C4-2B (cell line): ENCODE data around the gene ELN.

Experiments
- H3K27ac ChIP-seq: fragments of 450-650 bp; 2 replicates; pipeline ENCODE4 v1.5.1; 2017
- ZFX ChIP-seq: fragments of 450-650 bp; IDR thresholded peaks from 2 replicates; pipeline ENCODE4 v1.6.1; 2017
- TF ChIP-seq, protein P1 (sequence below): fragments of 450-650 bp; conservative IDR thresholded peaks from 2 replicates; pipeline ENCODE4 v1.5.1; 2017; ENCODE audit warnings: mild to moderate bottlenecking

ELN gene

DNA sequence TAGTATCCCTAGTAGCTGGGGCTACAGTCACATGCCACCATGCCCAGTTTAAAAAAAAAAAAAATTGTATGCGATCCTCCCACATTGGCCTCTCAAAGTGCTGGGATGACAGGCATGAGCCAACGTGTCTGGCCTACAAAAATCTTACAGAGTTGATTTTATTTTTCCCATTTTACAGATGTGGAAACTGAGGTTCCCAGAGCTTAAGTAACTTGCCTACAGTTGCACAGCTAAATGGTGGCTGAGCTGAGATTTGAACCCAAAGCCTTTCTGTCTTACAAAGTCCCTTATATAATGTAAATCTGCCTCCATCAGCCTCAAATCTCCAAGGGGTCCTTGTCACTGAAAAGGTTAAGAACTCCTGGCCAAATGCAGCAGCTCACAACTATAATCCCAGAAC is 31.1 kb downstream of the ELN start:
- TF ChIP-seq ZFX = no peak
- TF ChIP-seq, protein P1, sequence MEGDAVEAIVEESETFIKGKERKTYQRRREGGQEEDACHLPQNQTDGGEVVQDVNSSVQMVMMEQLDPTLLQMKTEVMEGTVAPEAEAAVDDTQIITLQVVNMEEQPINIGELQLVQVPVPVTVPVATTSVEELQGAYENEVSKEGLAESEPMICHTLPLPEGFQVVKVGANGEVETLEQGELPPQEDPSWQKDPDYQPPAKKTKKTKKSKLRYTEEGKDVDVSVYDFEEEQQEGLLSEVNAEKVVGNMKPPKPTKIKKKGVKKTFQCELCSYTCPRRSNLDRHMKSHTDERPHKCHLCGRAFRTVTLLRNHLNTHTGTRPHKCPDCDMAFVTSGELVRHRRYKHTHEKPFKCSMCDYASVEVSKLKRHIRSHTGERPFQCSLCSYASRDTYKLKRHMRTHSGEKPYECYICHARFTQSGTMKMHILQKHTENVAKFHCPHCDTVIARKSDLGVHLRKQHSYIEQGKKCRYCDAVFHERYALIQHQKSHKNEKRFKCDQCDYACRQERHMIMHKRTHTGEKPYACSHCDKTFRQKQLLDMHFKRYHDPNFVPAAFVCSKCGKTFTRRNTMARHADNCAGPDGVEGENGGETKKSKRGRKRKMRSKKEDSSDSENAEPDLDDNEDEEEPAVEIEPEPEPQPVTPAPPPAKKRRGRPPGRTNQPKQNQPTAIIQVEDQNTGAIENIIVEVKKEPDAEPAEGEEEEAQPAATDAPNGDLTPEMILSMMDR = no peak
- H3K27ac ChIP-seq = peak overlapping the region; percentile 54

DNA sequence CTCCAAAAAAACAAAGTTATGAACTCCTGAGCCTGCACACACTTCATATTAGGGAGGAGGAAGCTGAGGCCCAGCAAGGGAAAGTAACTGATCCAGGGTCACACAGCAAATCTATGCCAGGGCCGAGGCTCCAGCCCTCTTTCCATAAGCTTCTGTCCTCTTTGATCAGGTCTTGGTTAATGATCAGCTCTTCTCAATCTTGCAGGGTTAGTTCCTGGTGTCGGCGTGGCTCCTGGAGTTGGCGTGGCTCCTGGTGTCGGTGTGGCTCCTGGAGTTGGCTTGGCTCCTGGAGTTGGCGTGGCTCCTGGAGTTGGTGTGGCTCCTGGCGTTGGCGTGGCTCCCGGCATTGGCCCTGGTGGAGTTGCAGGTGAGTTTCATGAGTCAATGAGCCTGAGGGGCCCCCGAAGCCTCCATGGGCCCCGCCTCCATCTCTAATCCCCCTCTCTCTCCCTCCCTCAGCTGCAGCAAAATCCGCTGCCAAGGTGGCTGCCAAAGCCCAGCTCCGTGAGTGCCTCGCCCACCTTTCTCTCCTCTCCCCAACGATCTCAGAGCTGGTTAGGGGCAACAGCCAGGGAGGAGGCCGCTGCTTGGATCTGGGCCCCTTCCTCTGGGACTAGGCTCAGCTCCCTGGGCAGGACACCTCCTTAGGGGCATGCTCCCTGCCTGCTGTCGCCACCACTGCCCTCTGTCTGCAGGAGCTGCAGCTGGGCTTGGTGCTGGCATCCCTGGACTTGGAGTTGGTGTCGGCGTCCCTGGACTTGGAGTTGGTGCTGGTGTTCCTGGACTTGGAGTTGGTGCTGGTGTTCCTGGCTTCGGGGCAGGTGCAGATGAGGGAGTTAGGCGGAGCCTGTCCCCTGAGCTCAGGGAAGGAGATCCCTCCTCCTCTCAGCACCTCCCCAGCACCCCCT is 32.0 kb downstream of the ELN start:
- no peak for TF ChIP-seq ZFX
- TF ChIP-seq, protein P1 = no peak
- H3K27ac ChIP-seq = peak overlapping the region; percentile 54

DNA sequence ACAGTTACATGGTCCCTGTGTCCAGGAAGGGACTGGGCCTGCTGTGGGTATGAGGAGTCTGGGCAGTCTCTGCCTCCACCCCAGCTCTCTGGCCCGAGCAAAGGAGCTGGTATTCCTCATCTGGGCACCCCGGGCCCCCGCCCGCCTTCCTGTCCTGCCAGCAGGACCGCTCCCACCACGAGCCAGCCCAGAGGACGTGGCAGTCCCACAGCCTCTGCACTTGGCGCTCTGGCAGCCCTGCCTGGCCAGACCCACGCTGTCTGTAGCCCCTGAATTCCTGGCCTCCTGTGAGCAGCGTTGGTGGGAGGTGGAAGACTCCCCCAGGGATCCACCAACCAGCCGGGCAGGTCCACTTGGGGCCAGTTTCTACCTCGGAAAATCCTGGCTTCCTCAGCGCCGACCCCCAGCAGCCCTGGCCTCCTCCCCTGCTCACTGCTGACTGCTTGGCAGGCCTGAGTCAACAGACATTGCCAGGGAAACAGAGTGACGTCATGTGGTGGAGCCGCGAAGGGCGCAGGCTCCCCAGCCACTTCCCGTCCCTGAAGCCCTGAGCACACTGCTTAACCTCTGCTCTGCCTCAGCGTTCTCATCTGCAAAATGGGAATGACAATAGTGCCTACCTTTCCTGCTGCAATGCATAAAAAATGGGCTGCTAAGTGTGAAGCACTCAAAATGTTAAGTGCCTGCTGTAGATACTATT is 34.0 kb downstream of the ELN start:
- H3K27ac ChIP-seq = no peak overlapping the region; the same call in 1 of the 2 replicates
- no peak for TF ChIP-seq ZFX
- TF ChIP-seq, protein P1 = no peak

DNA sequence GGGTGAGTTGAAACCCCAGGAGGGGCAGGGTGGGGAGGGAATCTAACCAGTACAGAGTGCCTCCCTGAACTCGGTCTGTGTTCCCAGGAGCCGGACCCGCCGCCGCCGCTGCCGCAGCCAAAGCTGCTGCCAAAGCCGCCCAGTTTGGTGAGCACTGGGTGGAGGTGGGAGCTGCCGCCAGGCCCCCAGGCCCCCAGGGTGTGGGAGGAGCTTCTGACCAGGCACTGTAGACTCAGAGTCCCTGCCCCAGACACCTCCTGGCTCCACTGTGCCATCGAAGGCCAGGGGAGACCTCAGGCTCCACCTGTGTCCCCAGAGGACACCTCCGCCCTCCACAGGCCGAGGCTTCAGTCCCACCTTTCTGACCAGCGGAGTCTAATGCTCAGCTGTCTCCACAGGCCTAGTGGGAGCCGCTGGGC is 35.3 kb downstream of the ELN start:
- TF ChIP-seq, protein P1 = no peak
- TF ChIP-seq ZFX = no peak
- no peak overlapping the region for H3K27ac ChIP-seq

DNA sequence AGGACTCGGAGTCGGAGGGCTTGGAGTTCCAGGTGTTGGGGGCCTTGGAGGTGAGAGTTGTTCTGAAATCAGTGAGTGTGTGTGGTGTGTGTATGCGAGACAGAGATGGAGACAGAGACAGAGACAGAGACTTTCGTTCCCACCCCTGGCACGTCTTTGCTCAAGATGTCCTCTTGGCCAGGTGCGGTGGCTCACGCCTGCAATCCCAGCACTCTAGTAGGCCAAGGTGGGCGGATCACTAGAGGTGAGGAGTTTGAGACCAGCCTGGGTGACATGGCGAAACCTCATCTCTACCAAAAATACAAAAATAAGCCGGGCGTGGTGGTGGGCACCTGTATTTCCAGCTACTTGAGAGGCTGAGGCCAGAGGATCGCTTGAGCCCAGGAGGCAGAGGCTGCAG is 35.7 kb downstream of the ELN start:
- TF ChIP-seq ZFX = no peak
- TF ChIP-seq, protein P1 = no peak
- H3K27ac ChIP-seq = no peak overlapping the region

DNA sequence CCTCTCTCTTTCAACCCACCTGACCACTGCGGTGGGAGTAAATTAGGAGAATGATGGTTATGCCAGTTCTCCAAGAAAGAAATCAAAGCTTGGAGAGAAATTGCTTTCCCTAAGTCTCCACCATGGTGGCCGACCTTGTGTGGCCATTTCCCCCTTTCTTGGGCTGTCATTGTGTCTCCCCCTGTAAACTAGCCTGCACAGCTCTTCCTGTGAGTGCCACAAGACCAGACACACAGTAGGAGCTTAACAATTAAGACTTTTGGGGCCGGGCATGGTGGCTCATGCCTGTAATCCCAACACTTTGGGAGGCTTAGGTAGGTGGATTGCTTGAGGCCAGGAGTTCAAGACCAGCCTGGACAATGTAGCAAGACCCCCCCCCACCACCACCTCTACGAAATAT is 36.7 kb downstream of the ELN start:
- TF ChIP-seq, protein P1 = no peak
- TF ChIP-seq ZFX = no peak
- no peak overlapping the region for H3K27ac ChIP-seq

DNA sequence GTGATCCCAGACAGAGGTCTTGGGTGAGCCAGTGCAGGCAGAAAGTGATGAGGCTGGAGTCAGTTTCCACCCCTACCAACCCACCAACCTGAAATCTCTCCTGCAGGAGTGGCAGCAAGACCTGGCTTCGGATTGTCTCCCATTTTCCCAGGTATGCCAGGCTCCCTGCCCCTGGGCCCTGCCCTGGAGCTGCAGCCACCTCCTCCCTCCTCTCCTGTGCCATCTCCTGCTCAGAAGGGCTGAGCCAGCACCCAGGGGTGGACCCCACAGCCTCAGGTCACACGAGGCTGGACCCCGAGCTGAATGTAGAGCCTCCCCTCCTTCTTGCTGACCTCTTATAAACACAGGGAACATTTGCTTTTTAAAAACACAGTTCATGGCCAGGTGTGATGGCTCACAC is 38.7 kb downstream of the ELN start:
- TF ChIP-seq ZFX = no peak
- TF ChIP-seq, protein P1 = no peak
- no peak overlapping the region for H3K27ac ChIP-seq
